ENCODE measurements around the gene HLA-DQA1. TPM values are rescaled to one million over a fixed set of nuclear protein-coding genes. Genes with fewer than 3 reads are reported as not detected.

Gene HLA-DQA1
- total and polyA plus RNA-seq, 10 of the 15 experiments (the other 5 are each of a cell fraction or from before 2014, with no cell fraction given): 289 to 1,769 (median 460) TPM

GRCh38 chr6:32614366-32615081, 22.7 kb upstream of the HLA-DQA1 start:
- intact Hi-C loops (cut with micrococcal nuclease; ENCODE audit: unreplicated experiment): no loop called here
- Histone ChIP-seq H3K4me1 (ENCODE audit: control insufficient read depth, insufficient read depth, low read length) (peaks cover 8% of the 10 kb centered on the region), H2AFZ (ENCODE audit: control insufficient read depth, low read depth, low read length) (no peak overlapping the region), H3K4me2 (ENCODE audit: control insufficient read depth, insufficient read depth) (no peak overlapping the region), H3K4me3 (no peak overlapping the region), H3K27ac (ENCODE audit: control insufficient read depth, insufficient read depth) (no peak overlapping the region), H3K27me3 (replicated peaks in 1 of 2; ENCODE audit: control insufficient read depth in 2 of 2, insufficient read depth in 2 of 2, low read length in 1 of 2) (no peaks in the 10 kb centered on the region), H3K9ac (ENCODE audit: control insufficient read depth, insufficient read depth, low read length) (no peak overlapping the region), H3K9me3 (replicated peaks; ENCODE audit: control insufficient read depth, insufficient read depth, low read length) (peaks cover 9% of the 10 kb centered on the region), H4K20me1 (ENCODE audit: control insufficient read depth, insufficient read depth) (no peaks in the 10 kb centered on the region), H3K79me2 (ENCODE audit: control insufficient read depth, insufficient read depth, low read length) (no peaks in the 10 kb centered on the region), H3K36me3 (ENCODE audit: control insufficient read depth in 2 of 2, insufficient read depth in 2 of 2, low read length in 1 of 2) (no peaks in the 10 kb centered on the region)
- WGBS (ENCODE audit: insufficient coverage, insufficient replicate concordance, low lambda C conversion rate, missing lambda C conversion rate): 38% methylated on average over 1 of the region's 1 CpG
- FAIRE-seq (no peak), ATAC-seq (no peak), DNase-seq (ENCODE audit: low read depth, low spot score) (no peak)
- ChIA-PET POLR2A (interaction anchor here (0.6 to 3.0 kb wide), 3 partner anchors 9 to 343 kb away, joined by 3 to 9 read pairs (median 3); partner anchors contain the start of gene HLA-DRB1), RAD21 (ENCODE audit: unreplicated experiment) (interaction anchor here (1.4 kb wide), 1 partner anchor 21 kb away, joined by 3 read pairs; no protein-coding TSS in a partner anchor), CTCF (interaction anchor here (0.8 to 1.9 kb wide), 4 partner anchors 8 to 24 kb away, joined by 3 to 7 read pairs (median 4); no protein-coding TSS in a partner anchor), SMC1A (ENCODE audit: uncharacterized antibody, unreplicated experiment) (interaction anchor here (0.7 to 2.0 kb wide), 3 partner anchors 8 to 23 kb away, joined by 3 to 10 read pairs (median 4); partner anchors contain the start of gene HLA-DQA1)
- in situ Hi-C loops (cut with MboI): loop anchor here (10.0 to 25.0 kb wide), 2 partner anchors 330 to 1052 kb away; partner anchors contain the start of genes HLA-DMB and LTA
- BruUV-seq (replicated peaks): no TSS peak
- no peak for TF ChIP-seq JUNB (IDR thresholded peaks at IDR 0.05)
- no peak for TF ChIP-seq ZBTB33 (IDR thresholded peaks at IDR 0.05)
- no peak for TF ChIP-seq MEF2B (IDR thresholded peaks at IDR 0.05; ENCODE audit: partially characterized antibody, poor library complexity, severe bottlenecking)
- no peak for TF ChIP-seq E4F1 (IDR thresholded peaks at IDR 0.05; ENCODE audit: borderline replicate concordance, partially characterized antibody)
- no peak for TF ChIP-seq RFX5 (IDR thresholded peaks at IDR 0.05; ENCODE audit: low read depth, low read length)
- TF ChIP-seq MYB (IDR thresholded peaks at IDR 0.05; ENCODE audit: borderline replicate concordance, low read depth, low read length): no peak
- no peak for TF ChIP-seq ZBED1 (IDR thresholded peaks at IDR 0.05; ENCODE audit: borderline replicate concordance)
- TF ChIP-seq CBX3 (IDR thresholded peaks at IDR 0.05; ENCODE audit: borderline replicate concordance, low read depth): no peak
- no peak for TF ChIP-seq PBX3 (IDR thresholded peaks at IDR 0.05; ENCODE audit: insufficient replicate concordance, low read depth, low read length)
- no peak for TF ChIP-seq ESRRA (IDR thresholded peaks at IDR 0.05; ENCODE audit: low read length)
- TF ChIP-seq GABPA (IDR thresholded peaks at IDR 0.05; ENCODE audit: low read depth): no peak
- no peak for TF ChIP-seq USF1 (IDR thresholded peaks at IDR 0.05; ENCODE audit: borderline replicate concordance, extremely low read length, insufficient read depth, low read depth, low read length)
- no peak for TF ChIP-seq NR2C2 (IDR thresholded peaks at IDR 0.05; ENCODE audit: borderline replicate concordance, control insufficient read depth, insufficient read length, low read depth)
- TF ChIP-seq CHD1 (IDR thresholded peaks at IDR 0.05; ENCODE audit: low read depth, low read length): no peak
- TF ChIP-seq SUZ12 (IDR thresholded peaks at IDR 0.05; ENCODE audit: unreplicated experiment): no peak
- TF ChIP-seq IKZF2 (IDR thresholded peaks at IDR 0.05): no peak
- TF ChIP-seq IKZF1 (conservative IDR thresholded peaks at IDR 0.05): no peak
